ENCODE data around the gene MMP24OS.

The MMP24OS gene

DNA sequence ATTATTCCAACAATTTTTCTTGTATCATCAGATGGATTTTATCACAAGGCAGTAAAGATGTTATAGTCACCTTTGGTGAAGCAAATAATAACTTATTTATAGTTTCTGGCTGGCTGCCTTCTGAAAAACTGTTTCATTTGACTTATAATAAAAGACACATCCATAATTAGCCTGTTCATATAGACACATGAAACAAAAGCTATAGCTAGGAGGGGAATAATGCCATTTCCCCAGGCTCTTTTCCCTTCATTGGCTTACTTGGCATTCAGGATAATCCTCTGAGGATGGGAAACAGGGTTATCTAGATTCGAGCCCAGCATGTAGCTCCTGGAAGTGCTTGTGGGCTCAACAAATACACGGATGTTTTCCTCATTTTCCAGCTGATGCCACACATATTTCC is 33.9 kb downstream of the MMP24OS start:
- FAIRE-seq: no peak

DNA sequence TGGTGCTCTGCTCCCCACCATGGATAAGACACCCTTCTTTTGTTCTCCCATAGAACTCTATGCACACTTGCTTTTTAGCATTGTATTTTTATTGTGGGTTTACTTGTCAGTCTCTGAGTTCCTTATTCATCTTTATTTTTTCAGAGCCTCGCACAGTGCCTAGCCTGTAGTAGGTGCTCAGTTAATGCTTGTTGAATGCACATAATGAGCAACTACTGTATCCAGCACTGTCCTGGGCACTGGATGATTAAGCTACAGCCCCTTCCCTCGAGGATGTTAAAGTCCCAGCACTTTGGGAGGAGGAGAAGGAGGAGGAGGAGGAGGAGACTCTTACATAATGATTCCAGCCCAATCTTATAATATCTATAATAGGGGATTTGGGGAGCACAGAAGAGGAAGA is 34.6 kb downstream of the MMP24OS start:
- no peak for FAIRE-seq

DNA sequence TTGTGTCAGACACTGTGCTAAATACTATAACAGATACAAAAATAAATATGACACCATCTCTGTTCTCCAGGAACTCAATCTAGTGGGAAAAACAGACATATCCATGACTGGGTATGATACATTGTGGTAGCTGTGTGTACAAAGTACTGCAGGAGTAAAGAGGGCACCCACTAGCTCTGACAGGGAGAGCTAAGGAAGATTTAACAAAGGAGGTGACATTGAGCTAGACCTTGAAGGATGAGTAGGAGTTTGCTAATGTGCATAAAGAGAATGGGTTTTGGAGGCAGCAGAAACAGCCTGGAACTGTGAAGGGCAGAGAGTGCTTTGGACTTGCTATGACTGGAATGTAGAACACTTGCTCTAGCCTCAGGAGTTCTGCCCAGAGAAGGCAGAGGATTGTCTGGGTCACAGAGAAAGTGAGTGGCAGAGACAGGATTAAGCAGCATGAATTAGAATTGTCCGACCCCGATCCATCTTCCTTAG is 37.1 kb downstream of the MMP24OS start:
- no peak for FAIRE-seq

DNA sequence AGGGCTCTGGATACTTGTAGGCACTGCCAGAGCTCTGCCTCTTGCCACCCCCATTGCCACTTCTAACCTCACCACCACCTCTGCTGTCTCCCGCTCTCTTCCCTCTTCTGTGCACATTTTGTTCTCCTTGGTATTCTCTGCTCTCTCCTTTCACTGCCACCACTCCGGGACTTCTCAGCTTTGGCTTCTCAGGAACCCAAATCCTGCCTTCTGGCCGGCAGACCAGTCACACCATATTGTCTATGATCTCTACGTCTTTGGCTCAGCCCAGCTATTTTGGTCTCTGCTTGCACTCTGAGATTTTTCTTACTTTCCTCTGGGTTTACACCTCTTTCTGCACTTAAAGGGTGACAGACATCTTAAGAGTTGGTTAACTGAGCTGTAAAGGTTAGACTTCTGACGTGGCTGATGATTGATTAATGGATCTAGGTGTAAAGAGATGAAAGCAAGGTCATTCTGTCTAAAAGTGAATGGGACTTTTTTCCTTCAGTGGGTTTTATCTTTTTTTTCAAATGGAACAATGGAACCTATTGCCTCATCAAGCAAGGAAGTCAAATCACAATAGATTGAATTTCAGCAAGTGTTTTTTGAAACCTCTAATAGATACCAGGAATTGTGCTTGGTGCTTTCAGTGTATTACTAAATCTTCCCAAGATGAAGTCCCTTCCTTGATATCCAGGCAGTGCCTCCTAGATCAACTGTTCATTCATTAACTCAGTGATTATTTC is 37.7 kb downstream of the MMP24OS start:
- no peak for FAIRE-seq

DNA sequence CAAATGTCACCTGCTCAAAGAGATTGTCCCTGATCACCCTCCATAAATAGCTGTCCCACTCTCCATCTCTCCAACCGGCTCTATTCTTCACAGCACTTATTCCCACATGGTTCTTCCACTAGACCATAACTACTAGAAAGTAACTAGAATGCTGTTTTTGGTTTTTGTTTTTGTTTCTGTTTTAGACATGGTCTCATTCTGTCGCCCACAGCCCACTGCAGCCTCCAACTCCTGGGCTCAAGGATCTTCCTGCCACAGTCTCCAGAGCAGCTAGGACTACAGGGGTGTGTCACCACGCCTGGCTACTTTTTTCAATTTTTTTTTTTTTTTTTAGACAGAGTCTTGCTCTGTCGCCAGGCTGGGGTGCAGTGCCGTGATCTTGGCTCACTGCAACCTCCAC is 39.2 kb downstream of the MMP24OS start:
- no peak for FAIRE-seq

DNA sequence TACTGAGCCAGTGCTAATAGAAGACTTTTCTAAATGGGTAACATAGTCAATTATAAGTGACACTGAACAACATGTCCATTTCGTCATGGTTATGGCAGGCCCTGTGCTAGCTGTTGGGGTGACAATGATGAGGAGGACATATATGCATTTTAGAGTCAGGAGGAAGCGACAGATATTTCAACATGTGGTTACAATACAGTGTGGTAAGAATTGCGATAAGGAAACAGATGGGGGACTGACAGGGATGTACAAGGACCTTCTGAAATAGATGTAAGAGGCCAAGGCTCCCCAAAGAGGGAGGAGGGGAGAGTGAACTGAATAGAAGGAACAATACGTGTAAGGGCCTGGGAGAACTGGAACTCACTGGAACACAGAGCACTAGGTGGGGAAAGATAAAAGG is 39.8 kb downstream of the MMP24OS start:
- FAIRE-seq: no peak

DNA sequence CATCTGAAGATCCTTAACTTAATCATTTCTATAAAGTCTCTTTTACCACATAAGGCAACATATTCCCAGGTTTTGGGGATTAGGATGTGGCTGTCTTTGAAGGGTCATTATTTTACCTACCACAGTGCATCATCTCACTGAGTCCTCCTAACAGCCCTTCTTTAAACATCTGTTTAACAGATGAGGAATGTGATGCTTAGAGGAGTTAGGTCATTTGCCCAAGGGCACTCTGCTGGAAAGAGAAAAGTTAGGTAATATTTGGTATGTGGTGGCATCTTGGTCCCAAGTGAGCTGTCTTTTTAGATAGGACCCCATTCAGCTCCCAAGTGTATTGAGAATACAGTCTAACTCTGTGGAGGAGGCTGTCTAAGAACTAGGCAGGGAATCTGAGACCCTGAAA is 40.4 kb downstream of the MMP24OS start:
- FAIRE-seq: no peak

DNA sequence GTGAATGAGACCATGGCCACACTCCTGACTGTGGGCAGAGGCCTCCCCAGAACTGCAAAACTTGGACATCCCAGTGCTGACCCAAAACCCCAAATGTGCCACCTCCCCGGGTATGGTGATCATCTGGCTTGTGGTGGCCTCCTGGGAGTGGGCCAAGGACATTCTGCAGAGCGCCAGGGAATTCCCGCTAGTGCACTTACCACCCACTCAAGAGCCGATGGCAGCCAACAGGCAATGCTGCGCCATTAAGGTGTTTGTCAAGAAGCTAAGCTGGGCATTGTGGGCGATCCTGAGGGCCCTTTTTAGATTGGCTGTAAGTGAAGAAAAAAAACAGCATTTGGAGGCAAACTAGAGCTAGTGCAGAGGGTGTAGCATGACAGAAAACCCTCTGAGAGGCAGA is 42.0 kb downstream of the MMP24OS start:
- FAIRE-seq: no peak

DNA sequence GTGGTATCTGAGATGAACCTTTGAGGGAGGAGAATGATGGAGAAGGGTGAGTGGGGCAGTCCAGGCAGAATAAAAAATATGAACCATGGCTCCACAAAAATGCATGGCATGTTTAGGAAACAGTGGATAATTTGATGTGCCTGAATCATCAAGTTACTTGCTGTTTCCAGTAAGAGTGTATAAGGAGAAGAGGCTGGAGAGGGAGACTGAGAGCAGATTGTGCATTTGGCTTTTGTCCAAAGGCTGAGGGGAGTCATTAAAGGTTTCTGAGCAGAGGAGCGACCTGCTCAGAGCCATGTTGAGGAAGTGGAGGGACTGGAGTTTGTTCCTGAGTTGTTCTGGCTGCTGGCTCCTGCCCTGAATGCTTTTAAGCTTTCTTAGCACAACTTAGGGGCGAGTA is 45.3 kb downstream of the MMP24OS start:
- FAIRE-seq: no peak

DNA sequence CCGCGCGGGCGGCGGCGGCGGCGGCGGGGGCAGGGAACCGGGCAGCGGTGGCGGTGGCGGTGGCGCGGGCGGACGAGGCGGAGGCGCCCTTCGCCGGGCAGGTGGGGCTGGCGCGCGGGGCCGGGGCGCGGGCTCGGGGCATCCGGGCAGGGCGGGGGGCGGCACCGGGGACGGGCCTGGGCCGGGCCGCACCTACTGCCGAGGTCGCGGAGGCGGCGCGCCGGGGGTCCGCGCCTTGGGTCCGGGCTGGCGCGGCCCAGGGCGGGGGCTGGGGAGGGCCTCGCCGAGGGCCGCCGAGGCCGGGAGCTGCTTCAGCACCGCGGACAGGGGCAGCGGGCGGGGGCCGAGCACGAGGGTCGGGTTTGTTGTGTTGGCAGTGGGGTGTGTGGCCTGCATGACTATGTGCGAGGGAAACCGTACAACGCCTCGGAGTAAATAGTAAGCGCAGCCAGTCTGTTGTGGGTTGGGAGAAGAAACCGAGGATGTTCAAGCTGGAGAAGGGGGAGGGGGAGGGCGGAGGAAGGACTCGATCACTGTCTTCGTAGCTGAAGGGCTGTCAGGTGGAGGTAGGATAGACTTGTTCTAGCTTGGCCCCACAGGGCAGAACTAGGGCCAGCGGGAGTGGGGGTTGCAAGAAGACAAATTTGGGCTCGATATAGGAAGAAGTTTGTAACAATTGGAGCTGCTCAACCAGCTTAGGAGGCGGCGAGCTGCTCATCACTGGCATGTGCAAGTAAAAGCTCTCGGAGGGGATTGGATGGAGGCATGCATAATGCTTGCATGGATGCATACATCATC is 50.8 kb downstream of the MMP24OS start:
- FAIRE-seq: no peak

Data from TTC549 (cell line).